ENCODE data around the gene C9orf50.

The C9orf50 gene

DNA sequence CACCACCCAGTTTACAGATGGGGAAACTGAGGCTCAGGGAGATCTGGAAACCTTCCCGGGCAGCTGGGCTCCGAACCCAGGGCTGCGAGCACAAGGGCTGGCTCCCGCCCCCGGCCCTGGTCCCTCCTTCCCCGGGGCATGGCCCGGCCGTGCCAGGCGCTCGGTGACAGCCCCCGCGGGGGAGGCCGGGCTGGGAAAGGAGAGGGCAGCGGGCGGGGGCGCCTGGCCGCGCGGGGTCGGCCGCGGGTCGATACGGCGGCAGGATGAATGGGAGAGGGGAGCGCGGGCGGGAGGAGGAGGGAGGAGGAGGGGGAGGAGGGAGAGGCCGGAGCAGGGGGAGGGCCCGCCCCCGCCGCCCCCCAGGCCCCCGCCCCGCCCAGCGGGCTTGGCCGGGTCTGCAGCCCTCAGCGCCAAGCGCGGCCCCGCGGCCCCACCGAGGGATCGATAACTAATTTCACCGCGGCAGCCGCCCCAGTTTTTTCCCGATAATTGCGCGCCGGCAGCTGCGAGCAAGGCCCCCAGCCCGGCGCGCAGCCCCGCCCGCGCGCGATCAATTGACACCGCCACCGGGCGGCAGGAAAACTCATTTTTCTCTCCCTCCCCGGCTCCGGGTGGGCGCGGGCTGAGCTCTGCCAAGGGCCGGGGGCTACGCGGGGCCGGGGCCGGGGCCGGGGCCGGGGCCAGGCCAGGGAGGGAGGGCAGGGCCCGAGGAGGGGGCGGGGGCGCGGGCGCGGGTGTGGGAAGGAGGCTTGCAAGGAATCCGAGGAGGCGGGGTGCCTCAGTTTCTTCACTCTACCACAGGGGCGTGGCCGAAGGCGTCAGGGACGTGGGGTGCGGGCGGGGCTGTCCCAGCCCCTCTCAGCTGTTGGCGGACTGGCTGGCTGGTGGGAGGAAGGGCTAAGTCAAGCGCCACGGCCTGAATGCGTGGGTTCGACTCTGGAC is 52.1 kb downstream of the C9orf50 start:
- DNase-seq: no peak

DNA sequence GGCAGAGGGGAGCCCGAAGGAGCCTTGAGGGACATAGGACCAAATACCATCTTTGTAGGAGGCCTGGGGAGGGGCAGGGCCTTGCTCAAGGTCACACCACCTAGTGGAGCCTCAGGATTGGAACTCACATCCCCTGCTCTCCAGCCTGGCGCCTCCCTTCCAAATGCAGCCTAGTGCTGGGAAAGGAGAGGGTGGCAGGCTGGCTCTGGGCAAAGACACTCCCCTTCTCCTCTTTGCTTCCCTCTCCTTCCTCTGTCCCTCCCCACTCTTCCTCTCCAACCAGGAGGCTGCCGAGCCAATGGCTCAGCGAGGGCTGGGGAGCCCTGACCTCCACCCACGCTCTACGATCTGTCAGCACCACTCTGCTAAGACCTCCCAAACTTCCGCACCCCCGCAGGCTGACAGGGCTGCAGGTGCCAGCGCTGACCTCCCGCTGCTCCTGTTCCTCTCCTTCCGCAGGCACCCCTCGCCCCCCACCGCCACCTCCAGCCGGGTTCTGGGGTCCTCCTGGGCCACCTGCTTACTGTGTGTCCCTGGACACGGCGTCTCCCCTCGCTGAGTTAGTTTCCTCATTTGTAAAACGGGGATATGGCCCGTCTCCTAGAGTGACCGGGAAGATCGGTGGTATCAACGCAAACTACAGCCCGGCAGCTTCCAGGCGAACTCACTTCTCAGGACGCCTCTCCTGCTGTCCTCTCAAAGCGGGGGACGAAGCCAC is 52.9 kb downstream of the C9orf50 start:
- no peak for DNase-seq

DNA sequence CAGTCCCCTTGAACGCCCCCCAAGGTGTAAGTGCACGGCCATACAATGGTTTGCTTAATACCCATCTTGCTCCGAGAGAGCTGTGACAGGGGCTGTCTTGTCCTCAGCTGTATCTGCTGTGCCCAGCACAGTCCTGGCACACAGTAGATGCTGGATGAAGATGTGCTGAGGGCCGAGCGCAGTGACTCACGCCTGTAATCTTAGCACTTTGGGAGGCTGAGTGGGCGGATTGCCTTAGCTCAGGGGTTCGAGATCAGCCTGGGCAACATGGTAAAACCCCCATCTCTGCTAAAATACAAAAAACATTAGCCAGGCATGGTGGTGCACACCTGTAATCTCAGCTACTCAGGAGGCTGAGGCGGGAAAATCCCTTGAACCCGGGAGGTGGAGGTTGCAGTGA is 53.6 kb downstream of the C9orf50 start:
- no peak for DNase-seq

DNA sequence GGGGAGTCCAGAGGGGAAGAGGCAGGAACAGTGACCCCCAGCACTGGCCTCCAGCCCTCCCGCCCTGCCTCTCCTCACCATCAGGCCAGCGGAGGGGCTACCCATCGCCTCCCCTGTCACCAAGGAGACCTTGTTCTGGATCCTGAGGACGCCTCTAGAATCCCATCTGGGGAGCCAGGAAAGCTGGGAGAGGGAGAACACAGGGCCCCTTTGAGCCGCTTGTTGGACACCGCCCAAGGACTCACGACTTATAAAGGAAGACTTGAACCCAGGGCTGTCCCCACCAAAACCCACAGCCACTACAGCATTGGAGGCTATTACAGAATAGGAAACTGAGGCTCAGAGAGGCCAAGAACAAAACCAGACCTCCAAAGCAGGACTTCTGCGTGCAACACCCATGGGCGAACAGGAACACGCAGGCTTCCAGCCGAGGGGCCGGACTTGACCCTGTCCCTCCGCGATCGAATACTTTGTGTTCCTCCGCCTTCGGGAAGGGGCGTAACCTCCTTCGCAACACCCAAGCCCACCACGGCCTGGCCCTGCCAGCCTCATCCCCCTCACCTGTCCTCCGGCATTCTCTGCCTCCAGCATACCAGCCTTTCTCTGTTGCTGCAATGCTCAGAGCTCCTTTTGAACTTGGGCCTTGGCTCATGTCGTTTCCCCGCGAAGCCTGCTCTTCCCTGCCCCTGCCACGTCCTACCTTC is 54.2 kb downstream of the C9orf50 start:
- no peak for DNase-seq

DNA sequence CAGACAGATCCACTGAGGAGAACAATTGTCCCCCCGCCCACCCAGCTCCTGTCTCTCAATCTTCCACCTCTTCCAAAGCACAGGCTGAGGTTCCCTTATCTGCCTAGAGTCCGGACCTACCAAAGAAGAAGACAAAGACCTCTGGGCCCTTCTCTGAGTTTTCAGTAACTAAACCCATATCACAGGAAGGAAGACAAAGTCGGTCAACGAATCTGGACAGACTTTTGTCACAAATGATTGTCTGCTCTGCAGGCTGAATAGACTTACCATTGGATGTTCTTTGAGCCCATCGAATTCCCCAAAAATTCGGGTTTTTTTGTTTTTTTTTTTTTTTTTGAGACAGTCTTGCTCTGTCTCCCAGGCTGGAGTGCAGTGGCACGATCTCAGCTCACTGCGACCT is 58.0 kb downstream of the C9orf50 start:
- DNase-seq: no peak

DNA sequence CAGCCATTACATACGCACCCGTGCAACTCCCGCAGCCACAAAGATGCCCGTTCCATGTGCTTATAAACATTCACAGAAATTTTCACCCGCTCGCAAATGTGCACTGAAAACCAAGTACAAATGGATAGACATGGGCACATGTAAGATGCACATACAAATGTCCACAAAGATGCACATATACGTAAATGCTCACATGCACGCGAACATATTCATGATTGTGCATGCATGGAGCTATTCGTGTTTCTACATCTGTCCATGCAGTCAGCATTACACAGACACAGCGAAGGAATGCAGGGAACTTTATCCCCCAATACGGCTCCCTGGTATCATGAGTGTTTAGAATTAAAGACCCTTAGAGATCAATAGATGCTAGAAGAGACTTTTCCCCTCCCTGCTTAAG is 58.4 kb downstream of the C9orf50 start:
- DNase-seq: no peak

Measured in central memory CD4-positive, alpha-beta T cell (primary cell).